Esophagus muscularis mucosa (tissue), 4 donors: Measurements from ENCODE around the gene GPSM1. TPM values are rescaled to one million over a fixed set of nuclear protein-coding genes. Genes with fewer than 3 reads are reported as not detected.

Experiments used
- DNase-seq: peaks from one replicate; pipeline ENCODE4 v3.0.0-alpha.2; 2017; ENCODE audit errors: extremely low spot score
- H3K27ac ChIP-seq, 4 donors: fragments of 200-600 bp; sonication (generic); replicated peaks in 1 of 4; 1 replicate in 3 of 4; 2 replicates in 1 of 4; pipeline ENCODE4 v1.5.1; 2016 to 2019; ENCODE audit warnings: mild to moderate bottlenecking in 1 of 4
- H3K27me3 ChIP-seq, 4 donors: fragments of 200-600 bp; sonication (generic); one replicate each; pipeline versions ENCODE4 v1.5.1 to v1.6.0; 2016 to 2019
- H3K36me3 ChIP-seq, 4 donors: fragments of 200-600 bp; sonication (generic); one replicate each; pipeline ENCODE4 v1.5.1; 2016 to 2019
- H3K4me1 ChIP-seq, 4 donors: fragments of 200-600 bp; sonication (generic); one replicate each; pipeline ENCODE4 v1.5.1; 2016 to 2019
- H3K4me3 ChIP-seq, 4 donors: fragments of 200-600 bp; sonication (generic); 1 replicate in 2 of 4; 2 replicates in 2 of 4; pipeline ENCODE4 v1.5.1; 2016 to 2019; ENCODE audit warnings: mild to moderate bottlenecking in 4 of 4, moderate library complexity in 1 of 4
- H3K9me3 ChIP-seq, 4 donors: fragments of 200-600 bp; sonication (generic); 1 replicate in 3 of 4; 2 replicates in 1 of 4; pipeline ENCODE4 v1.5.1; 2016 to 2019
- CTCF ChIP-seq, 3 experiments: fragments of 200-600 bp in 2 of 3; fragments of 450-650 bp in 1 of 3; sonication (generic) in 2 of 3; IDR thresholded peaks; one replicate each; pipeline ENCODE4 v1.5.1; 2017 to 2019; ENCODE audit warnings: antibody characterized with exemption in 3 of 3, mild to moderate bottlenecking in 2 of 3, moderate library complexity in 1 of 3
- EP300 ChIP-seq: sonication (generic); formaldehyde crosslinking; IDR thresholded peaks from one replicate; pipeline ENCODE4 v1.6.1; 2017; ENCODE audit warnings: antibody characterized with exemption
- POLR2A ChIP-seq: fragments of 450-650 bp; IDR thresholded peaks from one replicate; pipeline ENCODE4 v1.6.1; 2017; ENCODE audit warnings: antibody characterized with exemption, moderate library complexity, mild to moderate bottlenecking, low read depth
- POLR2AphosphoS5 ChIP-seq, 2 donors: sonication (generic); formaldehyde crosslinking; IDR thresholded peaks; one replicate each; pipeline ENCODE4 v1.6.1; 2017; ENCODE audit warnings: antibody characterized with exemption in 2 of 2
- WGBS: methylation state at CpG from one replicate; pipeline ENCODE4 v1.1.5; 2018; 5-methylcytosine and 5-hydroxymethylcytosine counted together
- intact Hi-C: fragments of 100-400 bp; cut with DNase I; formaldehyde crosslinking; loops from one replicate; pipeline ENCODE4 v1.15.1; 2023
- total RNA-seq, 4 donors: library from RNA; depleted of rRNA; stranded (reverse); fragments of >200 nt; gene quantifications; one replicate each; pipeline versions ENCODE4 v1.1.0 to v1.2.1, GENCODE V29; 2016

GPSM1 gene
- total RNA-seq, 4 donors from 2014 or later = 8.3 to 18.5 (median 16.3) TPM

DNA sequence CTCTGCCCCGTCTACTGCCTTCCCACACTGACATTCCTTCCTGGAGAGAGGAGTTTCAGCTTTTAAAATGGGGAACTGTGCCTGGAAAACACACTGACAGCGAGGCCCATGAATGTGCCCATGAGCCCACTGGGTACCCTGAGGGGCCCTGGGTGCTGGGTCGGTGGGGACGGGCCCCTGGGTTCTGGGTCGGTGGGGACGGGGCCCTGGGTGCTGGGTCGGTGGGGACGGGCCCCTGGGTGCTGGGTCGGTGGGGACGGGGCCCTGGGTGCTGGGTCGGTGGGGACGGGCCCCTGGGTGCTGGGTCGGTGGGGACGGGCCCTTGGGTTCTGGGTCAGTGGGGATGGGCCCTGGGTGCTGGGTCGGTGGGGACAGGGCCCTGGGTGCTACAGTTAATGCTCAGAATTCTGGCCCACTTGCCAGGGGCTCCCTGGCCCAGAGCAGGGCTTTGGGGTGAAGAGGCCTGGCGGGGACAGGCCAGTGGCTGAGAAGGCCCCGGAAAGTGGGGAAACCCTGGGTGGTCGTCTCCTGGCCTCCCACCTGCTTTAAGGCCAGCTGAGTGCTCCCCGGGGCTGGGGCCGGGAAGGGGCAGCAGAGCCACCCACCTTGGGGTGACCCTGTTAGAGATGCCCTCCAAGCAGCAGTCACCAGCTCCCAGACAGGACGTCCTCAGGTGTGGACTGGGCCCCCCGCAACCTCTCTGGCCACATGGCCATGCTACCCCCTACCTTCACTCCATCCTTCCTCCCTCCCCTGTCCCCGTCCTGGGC, 2.5 kb downstream of the GPSM1 start:
- H3K4me3 ChIP-seq = no peak overlapping the region
- intact Hi-C loops = no loop called here
- no peak for DNase-seq
- peaks cover 0 to 23% (median 6%) of the 10 kb centered on the region in 4 donors for H3K36me3 ChIP-seq
- H3K4me1 ChIP-seq = peaks cover 32 to 50% (median 42%) of the 10 kb centered on the region in 4 donors
- H3K27ac ChIP-seq = peak overlapping the region in 1 of 4 donors; percentile 79
- no peaks in the 10 kb centered on the region for H3K27me3 ChIP-seq
- WGBS = 90% methylated on average over 16 of the region's 23 CpGs
- no peak for TF ChIP-seq POLR2AphosphoS5 (IDR thresholded peaks at IDR 0.05)
- TF ChIP-seq EP300 = no peak
- TF ChIP-seq POLR2A = no peak
- no peak for TF ChIP-seq CTCF (IDR thresholded peaks at IDR 0.05)
- H3K9me3 ChIP-seq = no peaks in the 10 kb centered on the region

DNA sequence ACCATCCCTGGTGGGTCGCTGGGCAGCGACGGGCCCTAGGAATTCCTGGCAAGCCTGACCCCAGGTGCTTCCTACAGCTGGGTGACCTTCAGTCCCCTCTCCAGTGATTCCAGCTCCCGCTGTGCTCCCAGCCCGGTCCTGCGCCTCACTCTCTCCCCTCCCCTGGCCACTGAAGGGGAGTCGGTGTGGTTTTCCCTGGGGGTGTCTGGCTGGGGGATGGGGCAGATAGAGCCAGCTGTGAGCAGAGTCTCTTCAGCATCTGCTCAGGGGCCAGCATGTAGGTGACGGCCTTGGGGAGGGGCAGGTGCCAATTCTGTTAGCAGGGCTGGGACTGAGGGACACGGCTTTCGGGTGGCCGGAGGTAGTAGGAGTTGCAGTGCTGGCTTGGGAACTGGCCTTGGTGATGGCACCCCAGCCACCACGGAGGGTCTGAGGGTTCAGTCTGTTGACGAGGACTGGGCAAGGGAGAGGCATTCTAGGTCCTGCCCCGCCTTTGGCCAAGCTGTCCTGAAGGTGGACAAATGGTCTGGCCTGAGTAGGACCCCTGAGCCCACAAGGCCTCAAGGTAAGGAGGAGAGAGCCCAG, 3.2 kb downstream of the GPSM1 start:
- H3K36me3 ChIP-seq = peaks cover 0 to 29% (median 9%) of the 10 kb centered on the region in 4 donors
- WGBS = 83% methylated on average over 14 of the region's 14 CpGs
- H3K27me3 ChIP-seq = no peaks in the 10 kb centered on the region
- no peaks in the 10 kb centered on the region for H3K9me3 ChIP-seq
- H3K27ac ChIP-seq = no peak overlapping the region
- intact Hi-C loops = no loop called here
- TF ChIP-seq EP300 = no peak
- no peak for TF ChIP-seq POLR2AphosphoS5 (IDR thresholded peaks at IDR 0.05)
- TF ChIP-seq POLR2A = no peak
- no peak for TF ChIP-seq CTCF (IDR thresholded peaks at IDR 0.05)
- peaks cover 32 to 48% (median 40%) of the 10 kb centered on the region in 4 donors for H3K4me1 ChIP-seq
- no peak for DNase-seq
- H3K4me3 ChIP-seq = no peak overlapping the region

GRCh38 chr9:136331030-136331429, 3.7 kb downstream of the GPSM1 start:
- Histone ChIP-seq H3K27ac (no peak overlapping the region), H3K27me3 (no peaks in the 10 kb centered on the region), H3K4me3 (no peak overlapping the region), H3K9me3 (no peaks in the 10 kb centered on the region), H3K36me3 (peaks cover 0 to 34% (median 12%) of the 10 kb centered on the region in 4 donors), H3K4me1 (peaks cover 32 to 43% (median 35%) of the 10 kb centered on the region in 4 donors)
- 79% methylated on average over 6 of the region's 15 CpGs for WGBS
- TF ChIP-seq EP300 = no peak
- no peak for TF ChIP-seq POLR2AphosphoS5 (IDR thresholded peaks at IDR 0.05)
- no peak for TF ChIP-seq CTCF (IDR thresholded peaks at IDR 0.05)
- no peak for TF ChIP-seq POLR2A
- DNase-seq = no peak
- intact Hi-C loops = no loop called here

- H3K36me3 ChIP-seq = peaks cover 0 to 40% (median 19%) of the 10 kb centered on the region in 4 donors
- WGBS = 83% methylated on average over 32 of the region's 46 CpGs
- H3K27ac ChIP-seq = no peak overlapping the region
- H3K4me1 ChIP-seq = peaks cover 24 to 35% (median 27%) of the 10 kb centered on the region in 4 donors
- H3K9me3 ChIP-seq = no peaks in the 10 kb centered on the region
- H3K27me3 ChIP-seq = no peaks in the 10 kb centered on the region
- intact Hi-C loops = no loop called here
- no peak for DNase-seq
- no peak overlapping the region for H3K4me3 ChIP-seq
- TF ChIP-seq POLR2A = no peak
- TF ChIP-seq CTCF (IDR thresholded peaks at IDR 0.05) = no peak
- no peak for TF ChIP-seq EP300
- no peak for TF ChIP-seq POLR2AphosphoS5 (IDR thresholded peaks at IDR 0.05)
Measured at GRCh38 chr9:136331556-136332481, 4.5 kb downstream of the GPSM1 start.
